NCI-H146 treated with DMSO at 0.1 percent for 48 hours (cell line): Measurements from ENCODE around the gene MVB12B.
A peak's percentile ranks its signal among the peaks of the same experiment; 100 is the strongest.

ENCODE experiments used
- DNase-seq: peaks from one replicate; lab custom pipeline; 2025; ENCODE audit not compliant: unreplicated experiment; lab: John Stamatoyannopoulos, UW

MVB12B gene

DNA sequence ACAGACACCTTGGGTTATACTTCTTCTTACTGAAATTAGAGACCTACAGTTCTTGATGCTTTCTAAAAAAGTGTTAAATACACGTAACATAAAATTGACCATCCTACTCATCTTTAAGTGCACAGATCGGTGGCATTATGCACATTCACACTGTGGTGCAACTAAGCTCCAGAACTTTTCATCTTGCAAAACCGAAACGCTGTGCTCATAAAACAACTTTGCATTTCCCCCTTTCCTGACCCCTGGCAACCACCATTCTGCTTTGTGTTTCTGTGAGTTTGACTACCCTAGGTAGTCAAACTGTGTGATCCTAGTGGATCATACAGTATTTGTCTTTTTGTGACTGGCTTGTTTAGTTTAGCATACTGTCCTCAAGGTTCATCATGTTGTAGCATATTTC, 3.9 kb downstream of the MVB12B start:
- no peak for DNase-seq

DNA sequence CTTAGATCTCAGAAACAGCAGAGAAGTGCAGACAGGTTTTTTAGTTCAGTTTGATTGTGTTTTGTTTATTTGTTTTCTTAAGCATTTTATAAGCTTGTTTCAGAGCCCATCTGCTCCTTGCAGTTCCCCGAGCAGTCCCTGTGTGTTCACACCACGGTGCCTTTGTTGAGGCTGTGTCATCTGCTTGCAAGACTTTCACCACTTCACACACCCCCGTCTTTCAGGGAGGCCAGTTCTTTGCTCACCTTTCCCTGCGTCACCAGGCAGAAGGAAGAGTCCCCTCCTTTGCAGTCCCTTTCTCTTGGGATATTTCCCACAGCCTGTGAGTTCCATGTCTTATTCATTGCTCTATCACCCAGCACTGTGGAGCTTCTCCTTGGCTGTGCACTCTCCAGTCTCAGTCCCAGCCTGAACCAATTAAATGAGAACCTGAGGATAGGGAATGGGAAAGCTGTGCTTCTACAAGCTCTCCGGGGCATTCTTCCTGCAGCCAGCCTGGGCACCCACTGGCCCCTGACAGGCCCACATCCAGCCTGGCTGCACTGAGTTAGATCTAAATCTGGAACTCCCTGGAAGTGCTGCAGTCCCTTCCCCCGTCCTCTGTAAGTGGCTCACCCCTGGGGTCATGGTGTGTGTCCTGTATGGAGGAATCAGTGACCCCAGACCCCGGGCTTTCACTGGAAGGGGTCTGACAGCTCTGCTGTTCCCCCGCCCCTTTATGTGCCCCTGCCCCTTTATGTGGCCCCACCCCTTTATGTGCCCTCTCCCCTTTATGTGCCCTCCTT, 5.5 kb downstream of the MVB12B start:
- DNase-seq = no peak

DNA sequence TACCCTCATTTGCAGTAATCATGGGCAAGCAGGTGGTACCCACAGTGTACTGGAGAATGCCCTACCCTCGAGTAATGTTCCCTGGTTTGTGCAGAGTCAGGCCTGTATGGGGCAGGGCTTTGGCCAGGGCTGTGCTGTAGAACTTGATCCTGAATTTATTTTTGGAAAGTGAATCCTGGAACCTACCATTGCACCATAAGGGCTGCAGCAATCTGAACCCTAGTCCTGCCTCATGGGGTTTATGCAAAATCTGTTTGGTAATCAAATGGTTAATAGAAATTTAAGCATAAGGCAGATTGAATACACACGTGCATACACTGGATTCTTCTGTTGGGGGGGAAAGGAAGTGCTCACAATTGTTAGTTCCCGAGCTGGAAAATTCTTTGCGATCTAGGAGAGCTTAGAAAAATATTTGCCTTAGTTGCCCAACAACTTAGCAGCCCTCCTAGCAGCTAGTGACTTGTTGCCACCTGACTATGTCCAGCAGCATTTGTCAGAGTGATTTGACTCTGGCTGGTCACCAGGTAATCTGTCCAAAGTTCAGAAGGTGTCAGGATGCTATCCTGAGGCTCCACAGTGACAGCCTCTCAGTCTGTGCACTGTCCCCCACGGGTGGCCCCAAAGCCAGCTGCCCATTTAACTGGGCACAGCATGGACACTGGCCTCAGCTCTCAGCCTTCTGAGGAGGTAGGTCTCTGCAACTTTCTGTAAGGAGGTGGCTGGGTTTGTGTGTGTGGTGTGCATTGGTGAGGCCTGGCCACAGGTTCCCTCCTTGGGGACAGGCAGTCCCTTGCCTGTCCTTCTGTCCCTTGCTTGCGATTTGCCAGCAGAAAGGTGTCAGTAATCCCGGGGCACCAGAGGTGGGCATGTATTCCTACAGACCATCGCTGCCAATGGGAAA, 8.3 kb downstream of the MVB12B start:
- DNase-seq = no peak

- no peak for DNase-seq
Measured at GRCh38 chr9:126335837-126336735, 9.5 kb downstream of the MVB12B start.

DNA sequence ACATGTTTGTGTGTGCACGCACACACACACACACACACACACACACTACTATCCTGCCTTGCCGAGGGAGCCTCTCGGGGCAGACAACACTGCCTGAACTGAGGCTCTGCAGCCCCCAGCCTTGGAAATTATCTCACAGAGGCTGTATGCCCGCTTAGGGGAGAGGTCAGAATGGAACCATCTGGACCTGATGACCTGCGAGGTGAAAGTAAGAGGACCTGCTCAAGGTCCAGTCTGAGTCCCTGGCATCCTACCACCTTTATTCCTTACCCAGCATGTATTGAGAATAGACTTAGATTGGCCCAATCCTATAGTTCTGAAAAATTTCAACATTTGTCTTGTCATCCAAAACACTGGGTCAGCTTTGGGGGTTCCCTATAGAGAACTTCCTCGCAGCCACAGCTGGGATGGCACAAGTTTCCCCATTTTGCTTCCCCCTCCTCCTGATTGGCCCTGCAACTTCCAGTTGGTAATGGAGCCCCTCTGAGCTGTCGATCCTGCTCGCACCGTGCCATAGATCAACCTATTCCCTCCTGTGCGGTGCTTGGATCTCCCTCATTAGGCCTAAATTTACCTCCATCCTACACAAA, 10.2 kb downstream of the MVB12B start:
- DNase-seq = no peak

DNA sequence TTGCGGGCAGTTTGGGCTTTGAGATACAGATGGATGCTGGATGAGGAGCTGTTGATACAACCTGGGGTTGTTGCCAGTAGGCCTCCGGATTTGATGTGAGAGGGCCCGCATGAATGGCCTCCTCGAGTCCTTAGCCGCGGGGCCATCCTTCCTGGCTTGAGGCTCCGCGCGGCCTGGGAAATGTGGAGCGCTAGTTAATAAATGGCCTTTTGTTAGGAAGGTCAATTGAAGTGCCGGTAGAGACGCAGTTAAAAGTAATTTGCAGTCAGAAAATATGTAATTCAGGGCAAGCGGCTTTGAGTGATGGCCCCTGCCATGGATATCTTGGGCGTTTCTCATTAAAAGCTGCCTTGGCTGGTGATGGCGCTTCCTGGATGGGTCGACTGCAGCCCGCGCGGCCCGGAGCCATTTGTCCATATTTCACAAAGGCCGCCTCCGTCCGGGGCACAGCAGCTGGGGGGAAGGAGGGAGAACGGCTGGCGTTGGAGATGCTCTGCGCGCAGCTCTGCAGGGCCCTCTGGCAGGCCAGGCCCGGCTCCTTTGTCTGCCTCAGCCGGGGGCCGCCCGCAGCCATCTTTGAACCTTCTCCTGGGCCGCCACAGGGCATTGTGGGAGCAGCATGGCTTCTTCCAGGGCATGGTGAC, 11.2 kb downstream of the MVB12B start:
- peak; percentile 11 for DNase-seq

DNA sequence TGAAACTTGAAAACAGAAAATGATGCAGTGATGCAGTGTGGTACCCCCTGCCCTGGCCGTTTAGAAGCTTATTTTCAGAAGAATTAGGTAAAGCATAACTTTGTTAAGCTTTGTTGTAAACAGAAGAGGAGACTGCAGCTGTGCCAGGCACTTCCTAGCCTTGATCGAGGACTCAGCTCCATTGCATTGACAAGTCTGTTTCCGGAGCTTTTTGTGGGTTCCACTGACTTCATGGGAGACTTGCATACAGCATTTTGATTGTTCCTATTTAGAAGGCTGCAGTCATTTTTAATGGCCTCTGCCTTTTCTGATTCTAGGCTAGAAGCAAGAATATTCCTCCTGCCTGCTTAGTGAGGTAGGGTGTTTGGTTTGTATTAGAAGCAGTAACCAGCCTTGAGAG, 12.3 kb downstream of the MVB12B start:
- no peak for DNase-seq

- no peak for DNase-seq
Measured at GRCh38 chr9:126341426-126341825, 14.8 kb downstream of the MVB12B start.

DNA sequence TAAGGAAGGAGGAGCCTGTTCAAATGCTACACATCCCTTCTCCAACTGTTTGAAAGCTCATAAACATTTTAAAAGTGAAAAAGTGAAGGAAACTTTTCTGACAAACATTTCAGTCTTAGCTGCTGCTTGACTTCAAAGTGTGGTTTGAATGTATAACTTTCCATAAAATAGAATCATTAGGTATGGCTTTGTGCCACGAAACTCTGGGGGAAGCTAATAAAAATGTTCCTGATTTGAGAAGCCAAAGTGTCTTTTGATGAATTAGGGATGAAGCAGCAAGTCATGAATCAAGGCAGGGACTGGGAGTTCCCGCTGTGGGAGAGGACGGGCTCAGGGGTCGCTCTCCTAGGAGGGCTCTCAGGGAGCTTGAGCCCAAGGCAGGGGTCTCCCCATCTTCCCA, 15.3 kb downstream of the MVB12B start:
- DNase-seq = no peak

- no peak for DNase-seq
Measured at GRCh38 chr9:126342621-126343031, 16.0 kb downstream of the MVB12B start.

DNA sequence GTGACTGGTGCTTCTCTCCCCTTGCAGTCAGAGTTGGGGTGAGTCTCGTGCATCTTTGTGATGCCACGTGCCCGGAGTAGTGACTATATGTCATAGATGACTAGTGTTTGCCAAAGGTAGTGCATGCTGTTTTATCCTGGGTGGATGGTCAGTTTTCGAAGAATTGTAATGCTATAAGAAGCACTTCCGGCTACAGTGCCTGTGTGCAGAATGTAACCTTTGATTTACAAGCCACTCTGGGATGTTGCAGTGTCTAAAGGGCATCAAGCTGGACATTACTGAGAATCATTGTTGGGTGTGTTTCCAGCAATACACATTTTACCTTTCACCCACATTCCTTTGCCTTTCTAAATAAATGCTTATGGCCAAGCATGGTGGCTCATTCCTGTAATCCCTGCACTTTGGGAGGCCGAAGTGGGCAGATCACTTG, 16.7 kb downstream of the MVB12B start:
- DNase-seq = no peak

DNA sequence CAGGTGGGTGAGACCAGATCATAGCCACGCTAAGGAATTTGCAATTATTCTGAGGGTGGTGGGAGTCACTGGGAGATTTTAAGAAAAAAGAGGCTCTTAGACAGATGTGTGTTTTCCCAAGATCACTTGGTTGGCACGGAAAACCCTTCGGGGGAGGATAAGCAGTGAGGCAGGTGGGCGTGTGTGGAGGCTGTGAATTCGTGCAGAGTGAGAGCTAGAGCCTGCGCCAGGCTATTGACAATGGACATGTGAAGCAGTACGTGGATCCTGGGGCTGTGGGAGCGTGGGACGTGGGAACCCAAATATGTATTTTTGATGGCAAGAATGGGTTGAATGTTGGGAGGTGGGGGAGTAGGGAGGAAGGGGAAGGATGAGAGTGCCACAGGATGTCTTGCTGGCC, 19.4 kb downstream of the MVB12B start:
- no peak for DNase-seq

- no peak for DNase-seq
Measured at GRCh38 chr9:126347093-126347492, 20.5 kb downstream of the MVB12B start.

- DNase-seq = no peak
Measured at GRCh38 chr9:126347911-126348760, 21.5 kb downstream of the MVB12B start.

DNA sequence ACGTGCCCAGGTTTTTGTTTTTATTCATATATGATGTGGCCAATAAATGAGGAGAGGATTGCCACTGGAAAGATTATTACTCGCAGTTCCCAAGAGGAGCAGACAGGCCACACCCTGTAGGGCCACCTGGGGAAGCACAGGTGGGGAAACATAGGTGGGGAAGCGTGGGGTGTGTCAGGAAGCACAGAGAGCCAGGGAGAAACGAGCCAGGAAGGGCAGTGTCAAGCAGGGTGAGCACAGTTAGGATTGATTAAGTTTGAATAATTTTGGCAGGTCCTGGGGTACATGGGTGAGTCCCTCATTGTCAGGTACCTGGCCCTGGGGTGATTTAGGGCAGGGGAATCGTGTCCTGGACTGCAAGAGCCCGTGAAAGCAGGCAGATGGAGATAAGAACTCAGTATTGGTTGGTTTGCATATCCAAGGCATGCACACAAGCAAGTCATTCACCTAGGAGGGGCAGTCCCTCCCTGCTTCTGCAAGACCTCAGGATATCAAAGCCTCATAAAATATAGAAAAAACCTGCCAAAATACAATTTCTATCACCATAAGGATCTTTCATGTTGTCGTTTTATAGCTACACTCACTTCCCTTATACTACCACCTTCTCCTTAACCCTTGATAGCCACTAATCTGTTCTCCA, 22.4 kb downstream of the MVB12B start:
- no peak for DNase-seq

DNA sequence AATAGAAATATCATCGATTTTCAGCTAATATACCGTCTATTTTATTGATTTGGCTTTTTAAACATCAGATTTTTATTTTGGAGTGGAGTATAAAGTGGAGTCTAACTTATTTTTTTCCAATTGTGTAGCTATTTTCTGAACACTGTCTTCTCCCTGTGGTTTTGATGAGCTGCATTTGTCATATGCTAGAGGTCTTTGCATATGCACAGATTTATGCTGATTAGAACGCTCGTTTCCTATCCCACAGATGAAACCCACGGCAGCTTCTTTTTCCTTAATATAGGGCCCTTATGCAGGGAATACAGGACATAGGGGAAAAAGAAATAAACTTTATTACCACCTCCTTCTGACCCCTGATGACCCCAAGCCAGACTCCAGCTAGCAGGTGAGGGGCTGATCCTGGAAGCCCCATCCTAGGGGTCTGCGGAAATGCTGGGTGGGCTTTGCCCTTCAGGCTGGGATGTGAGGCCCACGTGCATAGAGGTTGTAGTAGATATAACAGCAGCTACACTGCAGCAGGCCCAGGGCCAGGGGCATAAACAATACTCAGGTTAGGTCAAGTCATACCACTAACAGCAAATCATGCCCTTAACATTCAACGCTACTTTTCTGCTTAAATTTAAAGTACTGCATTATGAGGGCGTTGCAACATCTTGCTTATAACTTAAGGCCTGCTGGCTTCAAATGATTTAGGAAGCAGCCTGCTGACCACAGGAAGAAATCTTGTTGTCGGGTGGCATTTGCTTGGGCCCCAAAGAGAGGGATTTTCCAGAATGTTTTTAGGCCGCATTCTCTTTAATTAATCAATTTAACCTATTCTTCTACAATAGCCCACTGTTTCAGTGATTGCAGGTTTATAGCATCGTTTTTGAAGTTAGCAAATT, 28.5 kb downstream of the MVB12B start:
- no peak for DNase-seq

- DNase-seq = no peak
Measured at GRCh38 chr9:126357074-126357473, 30.4 kb downstream of the MVB12B start.

- no peak for DNase-seq
Measured at GRCh38 chr9:126360073-126360472, 33.4 kb downstream of the MVB12B start.
